Measurements from ENCODE around the gene FAM209B. TPM values are rescaled to one million over a fixed set of nuclear protein-coding genes. Genes with fewer than 3 reads are reported as not detected.
"Not testable (repeated sequence)": the region's sequence is repeated elsewhere in the genome, so short reads cannot be mapped to it uniquely, and the experiment has no call there.

Gene FAM209B
- not detected in 2 replicates for polyA plus RNA-seq (2014; cell fraction: cytosol; rRNA removed)
- 0.79 and 1.8 TPM in 2 replicates for polyA plus RNA-seq (2014; cell fraction: nucleus; rRNA removed)

GRCh38 chr20:56532946-56533345 is at the start of gene FAM209B:
Gene FAM209B (plus strand): TSS chr20:56533246. CDS start chr20:56533342, 96 bp downstream.
- DNase-seq (ENCODE audit: low spot score), result not testable (repeated sequence)

GRCh38 chr20:56483970-56484369 is 49.1 kb upstream of the FAM209B start:
- no peak for DNase-seq (ENCODE audit: low spot score)

- no peak for DNase-seq (ENCODE audit: low spot score)
These were observed 45.8 kb upstream of the FAM209B start for GRCh38 chr20:56487216-56487615.

GRCh38 chr20:56488566-56488965 is 44.5 kb upstream of the FAM209B start:
- no peak for DNase-seq (ENCODE audit: low spot score)

- no peak for DNase-seq (ENCODE audit: low spot score)
These were observed 31.9 kb upstream of the FAM209B start for GRCh38 chr20:56501116-56501515.

GRCh38 chr20:56503916-56504315 is 29.1 kb upstream of the FAM209B start:
- no peak for DNase-seq (ENCODE audit: low spot score)

- no peak for DNase-seq (ENCODE audit: low spot score)
These were observed 28.6 kb upstream of the FAM209B start for GRCh38 chr20:56504373-56505005.

- DNase-seq (ENCODE audit: low spot score), result no peak
These were observed 26.9 kb upstream of the FAM209B start for GRCh38 chr20:56506103-56506502.

- no peak for DNase-seq (ENCODE audit: low spot score)
These were observed 21.1 kb upstream of the FAM209B start for GRCh38 chr20:56511926-56512325.

- DNase-seq (ENCODE audit: low spot score), result no peak
These were observed 19.6 kb upstream of the FAM209B start for GRCh38 chr20:56513161-56514150.

- DNase-seq (ENCODE audit: low spot score), result no peak
These were observed 16.4 kb upstream of the FAM209B start for GRCh38 chr20:56516631-56517030.

GRCh38 chr20:56517211-56517610 is 15.8 kb upstream of the FAM209B start:
- DNase-seq (ENCODE audit: low spot score), result no peak

- no peak for DNase-seq (ENCODE audit: low spot score)
These were observed 15.4 kb upstream of the FAM209B start for GRCh38 chr20:56517641-56518040.

GRCh38 chr20:56518126-56518525 is 14.9 kb upstream of the FAM209B start:
- DNase-seq (ENCODE audit: low spot score), result no peak

GRCh38 chr20:56518721-56519398 is 14.2 kb upstream of the FAM209B start:
- no peak for DNase-seq (ENCODE audit: low spot score)

GRCh38 chr20:56519551-56519950 is 13.5 kb upstream of the FAM209B start:
- DNase-seq (ENCODE audit: low spot score), result no peak

GRCh38 chr20:56520180-56520579 is 12.9 kb upstream of the FAM209B start:
- DNase-seq (ENCODE audit: low spot score), result no peak

GRCh38 chr20:56520746-56521354 is 12.2 kb upstream of the FAM209B start:
- DNase-seq (ENCODE audit: low spot score), result not testable (repeated sequence)

- DNase-seq (ENCODE audit: low spot score), result no peak
These were observed 10.7 kb upstream of the FAM209B start for GRCh38 chr20:56522311-56522710.

- DNase-seq (ENCODE audit: low spot score), result not testable (repeated sequence)
These were observed 8.6 kb upstream of the FAM209B start, which contains the start of gene FAM209A for GRCh38 chr20:56524444-56524843. Gene FAM209A (plus strand): TSS chr20:56524744. CDS start chr20:56524809, 65 bp downstream.

- no peak for DNase-seq (ENCODE audit: low spot score)
These were observed 5.5 kb upstream of the FAM209B start for GRCh38 chr20:56527521-56527920.

Measured in SK-N-DZ (cell line).